ENCODE data around the gene NDEL1. TPM values are rescaled to one million over a fixed set of nuclear protein-coding genes. Genes with fewer than 3 reads are reported as not detected.
A peak's percentile ranks its signal among the peaks of the same experiment; 100 is the strongest.

The NDEL1 gene
- total and polyA plus RNA-seq, 10 donors = 11.6 to 141 (median 81.9) TPM

- intact Hi-C loops (cut with DNase I; ENCODE audit: low total_unique reads) = no loop called here
- TF ChIP-seq POLR2A (IDR thresholded peaks at IDR 0.05) (no peak), POLR2AphosphoS5 (IDR thresholded peaks at IDR 0.05) (no peak), CTCF (IDR thresholded peaks at IDR 0.05 in 8 of 11, conservative IDR thresholded peaks at IDR 0.05 in 3 of 11) (no peak)
- H3K36me3 ChIP-seq = peaks cover 0 to 61% (median 21%) of the 10 kb centered on the region in 6 donors
- H3K4me3 ChIP-seq = no peak overlapping the region
- whole genome bisulfite sequencing, 5 donors = 79 to 86% (median 82%) methylated on average over 2 of the region's 2 CpGs
- H3K27me3 ChIP-seq (replicated peaks in 1 of 7) = no peaks in the 10 kb centered on the region
- no peak for DNase-seq
- no peaks in the 10 kb centered on the region for H3K9me3 ChIP-seq
- no peak overlapping the region for H3K27ac ChIP-seq
- peaks cover 27 to 96% (median 57%) of the 10 kb centered on the region in 6 donors for H3K4me1 ChIP-seq
These were observed 6.0 kb downstream of the NDEL1 start for GRCh38 chr17:8441690-8442089.

GRCh38 chr17:8442310-8442709 lies 6.6 kb downstream of the NDEL1 start:
- DNase-seq = no peak
- Histone ChIP-seq H3K9me3 (no peaks in the 10 kb centered on the region), H3K4me1 (peaks cover 22 to 89% (median 51%) of the 10 kb centered on the region in 6 donors), H3K4me3 (no peak overlapping the region), H3K27ac (no peak overlapping the region), H3K27me3 (replicated peaks in 1 of 7) (no peaks in the 10 kb centered on the region), H3K36me3 (peaks cover 0 to 67% (median 28%) of the 10 kb centered on the region in 6 donors)
- intact Hi-C loops (cut with DNase I; ENCODE audit: low total_unique reads) = no loop called here
- TF ChIP-seq POLR2AphosphoS5 (IDR thresholded peaks at IDR 0.05) (no peak), POLR2A (IDR thresholded peaks at IDR 0.05) (no peak), CTCF (IDR thresholded peaks at IDR 0.05 in 8 of 11, conservative IDR thresholded peaks at IDR 0.05 in 3 of 11) (no peak)
- WGBS, 5 donors = 90 to 100% (median 98%) methylated on average over 2 of the region's 2 CpGs

- no peak for TF ChIP-seq POLR2A (IDR thresholded peaks at IDR 0.05)
- H3K36me3 ChIP-seq = peaks cover 3 to 78% (median 40%) of the 10 kb centered on the region in 6 donors
- intact Hi-C loops (cut with DNase I; ENCODE audit: low total_unique reads) = no loop called here
- no peaks in the 10 kb centered on the region for H3K9me3 ChIP-seq
- H3K27ac ChIP-seq = no peak overlapping the region
- H3K4me3 ChIP-seq = no peak overlapping the region
- no peaks in the 10 kb centered on the region for H3K27me3 ChIP-seq (replicated peaks in 1 of 7)
- peaks cover 11 to 81% (median 36%) of the 10 kb centered on the region in 6 donors for H3K4me1 ChIP-seq
- no peak for DNase-seq
- 92 to 98% (median 94%) methylated on average over 7 of the region's 7 CpGs for WGBS, 5 donors
These were observed 8.1 kb downstream of the NDEL1 start for GRCh38 chr17:8443756-8444155.

- Histone ChIP-seq H3K4me3 (no peak overlapping the region), H3K36me3 (peaks cover 6 to 78% (median 48%) of the 10 kb centered on the region in 6 donors), H3K27ac (no peak overlapping the region), H3K9me3 (no peaks in the 10 kb centered on the region), H3K4me1 (peaks cover 11 to 75% (median 33%) of the 10 kb centered on the region in 6 donors), H3K27me3 (replicated peaks in 1 of 7) (no peaks in the 10 kb centered on the region)
- TF ChIP-seq CTCF (IDR thresholded peaks at IDR 0.05 in 8 of 11, conservative IDR thresholded peaks at IDR 0.05 in 3 of 11) (no peak), POLR2AphosphoS5 (IDR thresholded peaks at IDR 0.05) (no peak), POLR2A (IDR thresholded peaks at IDR 0.05) (no peak)
- WGBS, 5 donors = 83 to 93% (median 91%) methylated on average over 4 of the region's 4 CpGs
- no peak for DNase-seq
- intact Hi-C loops (cut with DNase I; ENCODE audit: low total_unique reads) = no loop called here
These were observed 8.8 kb downstream of the NDEL1 start for GRCh38 chr17:8444494-8444893.

- Histone ChIP-seq H3K36me3 (peaks cover 7 to 78% (median 56%) of the 10 kb centered on the region in 6 donors), H3K27ac (peak overlapping the region in 1 of 8 donors; percentile 9), H3K4me1 (peaks cover 11 to 64% (median 30%) of the 10 kb centered on the region in 6 donors), H3K4me3 (no peak overlapping the region), H3K27me3 (replicated peaks in 1 of 7) (no peaks in the 10 kb centered on the region), H3K9me3 (no peaks in the 10 kb centered on the region)
- intact Hi-C loops (cut with DNase I; ENCODE audit: low total_unique reads) = no loop called here
- TF ChIP-seq CTCF (IDR thresholded peaks at IDR 0.05 in 8 of 11, conservative IDR thresholded peaks at IDR 0.05 in 3 of 11) (no peak), POLR2AphosphoS5 (IDR thresholded peaks at IDR 0.05) (no peak), POLR2A (IDR thresholded peaks at IDR 0.05) (no peak)
- no peak for DNase-seq
- WGBS, 5 donors = 69 to 80% (median 77%) methylated on average over 4 of the region's 4 CpGs
These were observed 9.9 kb downstream of the NDEL1 start for GRCh38 chr17:8445536-8445935.

Measured in spleen (tissue), 11 donors.